HepG2 (cell line): ENCODE measurements around the gene ACE. TPM values are rescaled to one million over a fixed set of nuclear protein-coding genes. Genes with fewer than 3 reads are reported as not detected.
A peak's percentile ranks its signal among the peaks of the same experiment; 100 is the strongest.

Experiments
- ATAC-seq: fragments of 200-7000 bp; cut with Tn5 transposase; 3 replicates; pipeline ENCODE4 v1.9.1; 2020; ENCODE audit warnings: mild to moderate bottlenecking, moderate library complexity
- BruUV-seq: library from RNA; stranded (reverse); fragments of 400-500 nt; replicated peaks from 2 replicates; lab custom pipeline; 2021; lab: Mats Ljungman, UMichigan
- CTCF ChIA-PET: fragments of 300-600 bp; formaldehyde crosslinking; extraction: SDS; loops from one replicate; lab custom pipeline; 2021; ENCODE audit warnings: low total read pairs, inconsistent platforms, low intra/inter-chr PET ratio; lab: Yijun Ruan, JAX
- POLR2A ChIA-PET: fragments of 350-600 bp; sonication (Branson Sonifier 250); formaldehyde crosslinking; loops from one replicate; lab custom pipeline; 2020; ENCODE audit warnings: antibody characterized with exemption, inconsistent platforms; lab: Yijun Ruan, JAX
- DNase-seq: peaks from one replicate; pipeline ENCODE4 v3.0.0-alpha.2; 2015; ENCODE audit warnings: low spot score
- FAIRE-seq: peaks from 3 replicates; lab custom pipeline; 2011; peaks lifted over from hg19 to GRCh38; lab: Jason Lieb, UNC
- H2AFZ ChIP-seq: one replicate; pipeline ENCODE4 v1.6.1; 2011; ENCODE audit warnings: low read length, inconsistent platforms
- H3K27ac ChIP-seq: fragments of 300-600 bp; 3 replicates; pipeline ENCODE4 v1.8.0; 2011; ENCODE audit warnings: mixed run types, mild to moderate bottlenecking, mixed read lengths, low read length, inconsistent platforms; ENCODE audit not compliant: insufficient read depth; ENCODE audit errors: extremely low read length
- H3K27me3 ChIP-seq, 2 experiments: fragments of 200-600 bp in 1 of 2; 2 replicates in 1 of 2; 3 replicates in 1 of 2; pipeline versions ENCODE4 v1.6.0 to v1.8.0; 2011; ENCODE audit warnings: low read length in 2 of 2, mild to moderate bottlenecking in 2 of 2, moderate library complexity in 2 of 2, inconsistent platforms in 1 of 2; ENCODE audit not compliant: insufficient read depth in 2 of 2, control insufficient read depth in 1 of 2
- H3K36me3 ChIP-seq, 2 experiments: fragments of 200-600 bp in 1 of 2; replicated peaks in 1 of 2; 2 replicates in 1 of 2; 3 replicates in 1 of 2; pipeline versions ENCODE4 v1.5.1 to v1.8.0; 2011; ENCODE audit warnings: low read length in 2 of 2, inconsistent platforms in 1 of 2; ENCODE audit not compliant: insufficient read depth in 2 of 2, control insufficient read depth in 1 of 2
- H3K4me1 ChIP-seq: 2 replicates; pipeline ENCODE4 v1.5.1; 2012; ENCODE audit warnings: low read length, inconsistent platforms; ENCODE audit not compliant: insufficient read depth
- H3K4me2 ChIP-seq: 2 replicates; pipeline ENCODE4 v1.6.0; 2011; ENCODE audit warnings: low read depth, low read length, inconsistent platforms
- H3K4me3 ChIP-seq, 3 experiments: fragments of 200-600 bp in 1 of 3; sonication (generic), shearing (Covaris generic) in 1 of 3; replicated peaks in 1 of 3; 2 replicates each; pipeline ENCODE4 v1.5.1; 2011 to 2016; ENCODE audit warnings: low read length in 3 of 3, inconsistent platforms in 2 of 3, low read depth in 2 of 3, mild to moderate bottlenecking in 2 of 3, control low read depth in 1 of 3, mixed read lengths in 1 of 3; ENCODE audit not compliant: insufficient read depth in 1 of 3
- H3K79me2 ChIP-seq: one replicate; pipeline ENCODE4 v1.6.1; 2011; ENCODE audit warnings: low read length, inconsistent platforms; ENCODE audit not compliant: insufficient read depth
- H3K9ac ChIP-seq: 2 replicates; pipeline ENCODE4 v1.6.0; 2011; ENCODE audit warnings: mild to moderate bottlenecking, low read depth, low read length, inconsistent platforms; ENCODE audit not compliant: insufficient read depth
- H3K9me3 ChIP-seq: 2 replicates; pipeline ENCODE4 v1.5.1; 2012; ENCODE audit warnings: mild to moderate bottlenecking, low read length
- H4K20me1 ChIP-seq: 2 replicates; pipeline ENCODE4 v1.6.0; 2011; ENCODE audit warnings: inconsistent platforms, mild to moderate bottlenecking, low read length, moderate library complexity; ENCODE audit not compliant: insufficient read depth
- HNF4G ChIP-seq, 2 experiments: sonication (generic) in 1 of 2; formaldehyde crosslinking in 1 of 2; IDR thresholded peaks; 2 replicates each; pipeline versions ENCODE4 v1.4.0 to v1.6.1; 2011 to 2020; ENCODE audit warnings: borderline replicate concordance in 2 of 2, low read depth in 2 of 2, mild to moderate bottlenecking in 2 of 2, low read length in 1 of 2, missing genetic modification reagents in 1 of 2, moderate library complexity in 1 of 2
- HNRNPL ChIP-seq: fragments of 200-400 bp; formaldehyde crosslinking; IDR thresholded peaks from 2 replicates; pipeline ENCODE4 v1.6.1; 2017; ENCODE audit warnings: mild to moderate bottlenecking, low read depth, low read length
- MZF1 ChIP-seq: sonication (generic); formaldehyde crosslinking; IDR thresholded peaks from 2 replicates; pipeline ENCODE4 v1.8.1; 2023; ENCODE audit warnings: mild to moderate bottlenecking, missing genetic modification reagents, borderline replicate concordance
- SP5 ChIP-seq: IDR thresholded peaks from 2 replicates; pipeline ENCODE4 v1.6.1; 2016; ENCODE audit warnings: low read depth, borderline replicate concordance
- SSRP1 ChIP-seq: IDR thresholded peaks from 2 replicates; pipeline ENCODE4 v1.6.1; 2016; ENCODE audit warnings: control low read depth
- ZKSCAN5 ChIP-seq: sonication (generic); formaldehyde crosslinking; IDR thresholded peaks from 2 replicates; pipeline ENCODE4 v1.5.1; 2020; ENCODE audit warnings: mild to moderate bottlenecking, missing genetic modification reagents
- ZNF12 ChIP-seq: sonication (generic); formaldehyde crosslinking; IDR thresholded peaks from 2 replicates; pipeline ENCODE4 v1.5.0; 2020; ENCODE audit warnings: missing genetic modification reagents
- ZNF138 ChIP-seq: sonication (generic); formaldehyde crosslinking; IDR thresholded peaks from 2 replicates; pipeline ENCODE4 v1.5.0; 2020; ENCODE audit warnings: mild to moderate bottlenecking, low read depth, missing genetic modification reagents
- ZNF180 ChIP-seq: sonication (generic); formaldehyde crosslinking; IDR thresholded peaks from 2 replicates; pipeline ENCODE4 v1.4.0; 2020; ENCODE audit warnings: low read depth, missing genetic modification reagents, borderline replicate concordance
- ZNF24 ChIP-seq: fragments of 450-650 bp; IDR thresholded peaks from 2 replicates; pipeline ENCODE4 v1.6.1; 2017; ENCODE audit warnings: antibody characterized with exemption, mild to moderate bottlenecking
- ZNF550 ChIP-seq: sonication (generic); formaldehyde crosslinking; IDR thresholded peaks from 2 replicates; pipeline ENCODE4 v1.4.0; 2020; ENCODE audit warnings: mild to moderate bottlenecking, missing genetic modification reagents, borderline replicate concordance
- WGBS: methylation state at CpG from one replicate; pipeline ENCODE4 v1.1.6; 2017; ENCODE audit warnings: low lambda C conversion rate; 5-methylcytosine and 5-hydroxymethylcytosine counted together
- in situ Hi-C: cut with HindIII; loops from 2 replicates; pipeline ENCODE4 v1.10.0; 2017; ENCODE audit warnings: low pct_unique_long_range_greater_than_20kb; ENCODE audit not compliant: extremely low pct_ligation_motif_present
- intact Hi-C: fragments of 100-400 bp; cut with micrococcal nuclease; formaldehyde crosslinking; loops from one replicate; pipeline ENCODE4 v1.10.0; 2022; ENCODE audit not compliant: unreplicated experiment
- polyA plus RNA-seq, 8 experiments: library from polyadenylated mRNA; depleted of rRNA in 3 of 8; stranded (reverse) in 7 of 8; unstranded in 1 of 8; fragments of >200 nt; fragmentation: Illumina TruSeq in 4 of 8; extraction: Trizol in 4 of 8; gene quantifications; 2 replicates each; pipeline versions ENCODE4 v1.2.1 to v1.2.3, GENCODE V29; 2011 to 2016; ENCODE audit warnings: low read depth in 4 of 8, missing spikeins in 1 of 8, mixed read lengths in 1 of 8; ENCODE audit not compliant: insufficient read depth in 1 of 8
- total RNA-seq, 5 experiments: library from RNA; depleted of rRNA; stranded (reverse); fragments of >200 nt; fragmentation: Illumina TruSeq; extraction: Trizol; gene quantifications; 2 replicates each; pipeline ENCODE4 v1.2.3, GENCODE V29; 2016; ENCODE audit warnings: low read depth in 1 of 5
- TF ChIP-seq, protein P1 (sequence below): sonication (generic); formaldehyde crosslinking; IDR thresholded peaks from 2 replicates; pipeline ENCODE4 v1.5.1; 2020; ENCODE audit warnings: mild to moderate bottlenecking, missing genetic modification reagents, moderate library complexity
- TF ChIP-seq, protein P2 (sequence below): sonication (generic); formaldehyde crosslinking; IDR thresholded peaks from 2 replicates; pipeline ENCODE4 v1.8.1; 2023; ENCODE audit warnings: mild to moderate bottlenecking, moderate library complexity, missing genetic modification reagents

ACE gene
- total and polyA plus RNA-seq, 2 of the 13 experiments (the other 11 are each of a cell fraction or from before 2014, with no cell fraction given), result 0.08 to 0.13 TPM

DNA sequence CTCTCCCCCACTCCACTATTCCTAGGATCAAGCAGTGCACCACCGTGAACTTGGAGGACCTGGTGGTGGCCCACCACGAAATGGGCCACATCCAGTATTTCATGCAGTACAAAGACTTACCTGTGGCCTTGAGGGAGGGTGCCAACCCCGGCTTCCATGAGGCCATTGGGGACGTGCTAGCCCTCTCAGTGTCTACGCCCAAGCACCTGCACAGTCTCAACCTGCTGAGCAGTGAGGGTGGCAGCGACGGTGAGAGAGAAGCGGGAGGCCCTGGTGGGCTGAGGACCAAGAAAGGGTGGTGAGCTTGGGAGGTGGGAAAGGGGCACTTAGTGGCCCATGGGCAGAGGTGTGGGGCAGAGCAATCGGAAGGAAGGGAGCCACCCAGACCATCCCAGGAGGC is 16.6 kb downstream of the ACE start:
- Histone ChIP-seq H3K4me2 (no peak overlapping the region), H3K27ac (no peak overlapping the region), H3K9me3 (no peaks in the 10 kb centered on the region), H3K4me1 (peaks cover 17% of the 10 kb centered on the region), H3K9ac (no peak overlapping the region), H4K20me1 (no peaks in the 10 kb centered on the region), H3K36me3 (no peaks in the 10 kb centered on the region), H2AFZ (no peak overlapping the region), H3K4me3 (no peak overlapping the region), H3K27me3 (peaks cover 14 to 77% of the 10 kb centered on the region in 2 experiments; a peak in 4 of 5 replicates), H3K79me2 (no peaks in the 10 kb centered on the region)
- ATAC-seq (no peak), FAIRE-seq (no peak), DNase-seq (no peak)
- POLR2A ChIA-PET, result no interaction called here
- CTCF ChIA-PET, result no interaction called here
- in situ Hi-C loops (no loop called here), intact Hi-C loops (no loop called here)
- WGBS, result 62% methylated on average over 9 of the region's 9 CpGs
- TF ChIP-seq ZNF138 (CRISPR knock-in tag), result no peak
- no peak for TF ChIP-seq SSRP1
- TF ChIP-seq, protein P1, sequence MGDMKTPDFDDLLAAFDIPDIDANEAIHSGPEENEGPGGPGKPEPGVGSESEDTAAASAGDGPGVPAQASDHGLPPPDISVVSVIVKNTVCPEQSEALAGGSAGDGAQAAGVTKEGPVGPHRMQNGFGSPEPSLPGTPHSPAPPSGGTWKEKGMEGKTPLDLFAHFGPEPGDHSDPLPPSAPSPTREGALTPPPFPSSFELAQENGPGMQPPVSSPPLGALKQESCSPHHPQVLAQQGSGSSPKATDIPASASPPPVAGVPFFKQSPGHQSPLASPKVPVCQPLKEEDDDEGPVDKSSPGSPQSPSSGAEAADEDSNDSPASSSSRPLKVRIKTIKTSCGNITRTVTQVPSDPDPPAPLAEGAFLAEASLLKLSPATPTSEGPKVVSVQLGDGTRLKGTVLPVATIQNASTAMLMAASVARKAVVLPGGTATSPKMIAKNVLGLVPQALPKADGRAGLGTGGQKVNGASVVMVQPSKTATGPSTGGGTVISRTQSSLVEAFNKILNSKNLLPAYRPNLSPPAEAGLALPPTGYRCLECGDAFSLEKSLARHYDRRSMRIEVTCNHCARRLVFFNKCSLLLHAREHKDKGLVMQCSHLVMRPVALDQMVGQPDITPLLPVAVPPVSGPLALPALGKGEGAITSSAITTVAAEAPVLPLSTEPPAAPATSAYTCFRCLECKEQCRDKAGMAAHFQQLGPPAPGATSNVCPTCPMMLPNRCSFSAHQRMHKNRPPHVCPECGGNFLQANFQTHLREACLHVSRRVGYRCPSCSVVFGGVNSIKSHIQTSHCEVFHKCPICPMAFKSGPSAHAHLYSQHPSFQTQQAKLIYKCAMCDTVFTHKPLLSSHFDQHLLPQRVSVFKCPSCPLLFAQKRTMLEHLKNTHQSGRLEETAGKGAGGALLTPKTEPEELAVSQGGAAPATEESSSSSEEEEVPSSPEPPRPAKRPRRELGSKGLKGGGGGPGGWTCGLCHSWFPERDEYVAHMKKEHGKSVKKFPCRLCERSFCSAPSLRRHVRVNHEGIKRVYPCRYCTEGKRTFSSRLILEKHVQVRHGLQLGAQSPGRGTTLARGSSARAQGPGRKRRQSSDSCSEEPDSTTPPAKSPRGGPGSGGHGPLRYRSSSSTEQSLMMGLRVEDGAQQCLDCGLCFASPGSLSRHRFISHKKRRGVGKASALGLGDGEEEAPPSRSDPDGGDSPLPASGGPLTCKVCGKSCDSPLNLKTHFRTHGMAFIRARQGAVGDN, result peak; percentile 18
- BruUV-seq, result no TSS peak

DNA sequence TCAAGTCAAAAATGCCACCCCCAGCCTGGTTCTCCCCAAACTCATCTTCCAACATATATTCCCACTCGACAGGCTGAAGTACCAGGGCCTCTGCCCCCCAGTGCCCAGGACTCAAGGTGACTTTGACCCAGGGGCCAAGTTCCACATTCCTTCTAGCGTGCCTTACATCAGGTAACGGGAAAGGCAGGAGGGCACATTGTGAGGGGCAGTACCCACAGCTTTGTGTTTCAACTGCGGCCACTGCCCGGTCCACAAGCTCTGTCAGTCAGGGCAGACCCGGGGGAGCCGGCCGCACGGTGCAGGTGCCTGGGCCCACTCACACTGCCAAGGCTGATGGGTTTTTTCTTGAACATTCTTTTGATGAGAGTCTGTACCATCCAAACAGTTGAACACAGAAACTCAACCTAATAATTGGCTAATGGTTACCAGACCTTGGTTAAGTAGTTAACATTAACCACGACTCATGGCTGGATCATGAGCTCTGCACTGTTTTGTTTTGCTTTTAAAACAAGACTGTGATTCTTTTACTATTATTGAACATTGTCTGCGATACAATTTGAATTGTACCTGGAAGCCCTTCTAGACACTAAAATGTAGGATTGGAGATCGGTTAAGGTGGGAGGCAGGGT is 17.6 kb downstream of the ACE start:
- no peaks in the 10 kb centered on the region for H3K79me2 ChIP-seq
- H3K4me1 ChIP-seq, result peaks cover 27% of the 10 kb centered on the region
- FAIRE-seq, result no peak
- ATAC-seq, result no peak
- no peak overlapping the region for H3K9ac ChIP-seq
- no peak for DNase-seq
- BruUV-seq, result no TSS peak
- no peak overlapping the region for H3K4me3 ChIP-seq
- H3K9me3 ChIP-seq, result no peaks in the 10 kb centered on the region
- ChIA-PET POLR2A (no interaction called here), CTCF (no interaction called here)
- in situ Hi-C loops, result no loop called here
- no peaks in the 10 kb centered on the region for H3K36me3 ChIP-seq
- H3K27me3 ChIP-seq, result peaks cover 10 to 67% of the 10 kb centered on the region in 2 experiments; a peak in 4 of 5 replicates
- intact Hi-C loops, result no loop called here
- H2AFZ ChIP-seq, result no peak overlapping the region
- no peak overlapping the region for H3K4me2 ChIP-seq
- 23% methylated on average over 12 of the region's 12 CpGs for WGBS
- no peak overlapping the region for H3K27ac ChIP-seq
- H4K20me1 ChIP-seq, result no peaks in the 10 kb centered on the region
- TF ChIP-seq ZNF550 (CRISPR knock-in tag), result no peak
- no peak for TF ChIP-seq SP5 (CRISPR knock-in tag)
- TF ChIP-seq, protein P2, sequence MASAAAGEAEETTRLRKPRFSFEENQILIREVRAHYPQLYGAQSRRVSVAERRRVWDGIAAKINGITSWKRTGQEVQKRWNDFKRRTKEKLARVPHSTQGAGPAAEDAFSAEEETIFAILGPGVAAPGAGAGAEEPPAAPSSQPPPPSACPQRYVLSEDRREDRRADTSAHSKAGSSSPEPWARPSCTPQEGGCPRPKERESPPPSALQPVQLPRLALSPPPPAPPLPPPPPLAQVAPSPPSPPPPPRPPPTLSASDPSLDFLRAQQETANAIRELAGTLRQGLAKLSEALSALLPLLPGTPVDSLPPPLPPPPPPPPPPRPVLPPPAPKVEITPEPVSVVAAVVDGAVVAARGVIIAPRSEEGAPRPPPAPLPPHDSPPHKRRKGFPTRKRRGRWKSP (CRISPR knock-in tag), result no peak
- no peak for TF ChIP-seq ZKSCAN5 (CRISPR knock-in tag)
- 0 out of 2 replicates have a peak, but pooled peaks have one; percentile 40 for TF ChIP-seq HNRNPL
- TF ChIP-seq HNF4G (IDR thresholded peaks at IDR 0.05; ENCODE audit: borderline replicate concordance, low read depth, low read length), result 0 out of 2 replicates have a peak, but pooled peaks have one; percentile 28
- TF ChIP-seq HNF4G (CRISPR knock-in tag; IDR thresholded peaks at IDR 0.05; ENCODE audit: borderline replicate concordance, low read depth), result no peak
- TF ChIP-seq ZNF24, result no peak
- TF ChIP-seq ZNF180, result no peak
- TF ChIP-seq ZNF12, result no peak
- TF ChIP-seq MZF1 (CRISPR knock-in tag), result no peak
